HG03139 (cell line): ENCODE data around the gene APOBEC3B.
A peak's percentile ranks its signal among the peaks of the same experiment; 100 is the strongest.
"Not testable (repeated sequence)": the region's sequence is repeated elsewhere in the genome, so short reads cannot be mapped to it uniquely, and the experiment has no call there.

Source experiments
- ATAC-seq: cut with Tn5 transposase; IDR thresholded peaks from one replicate; pipeline ENCODE4 v1.9.1; 2021; ENCODE audit not compliant: unreplicated experiment

The APOBEC3B gene

DNA sequence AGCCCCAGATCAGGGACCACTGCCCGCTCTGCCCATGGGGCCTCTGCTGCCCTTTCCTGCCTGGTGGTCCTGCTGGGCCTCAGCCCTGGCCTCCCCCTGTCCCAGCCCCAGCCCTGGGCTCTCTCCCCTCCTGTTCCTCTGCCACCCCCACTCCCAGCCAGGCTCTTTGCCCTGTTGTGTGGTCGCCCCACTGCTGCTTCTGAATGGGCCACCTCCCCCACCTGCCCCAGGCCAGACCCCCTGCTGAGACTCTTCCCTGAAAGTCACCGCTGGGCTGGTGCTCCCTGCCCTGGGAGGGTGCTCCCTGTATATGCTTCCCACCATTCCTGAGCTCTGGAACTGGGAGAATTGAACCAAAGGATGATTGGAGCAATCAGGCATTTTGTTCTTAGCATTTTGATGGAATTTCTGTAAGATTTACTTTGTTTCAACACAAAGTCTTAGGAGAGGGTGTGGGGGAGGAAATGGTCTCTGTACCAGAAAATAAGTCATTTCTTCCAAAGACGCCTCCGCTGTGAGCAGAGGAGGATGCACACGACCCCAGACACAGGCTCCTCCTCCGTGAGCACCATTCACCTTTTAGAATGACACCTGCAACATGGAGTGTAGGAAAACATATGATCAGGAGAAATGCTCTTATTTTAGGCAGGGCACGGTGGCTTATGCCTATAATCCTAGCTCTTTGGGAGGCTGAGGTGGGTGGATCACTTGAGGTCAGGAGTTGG, 5.2 kb downstream of the APOBEC3B start:
- ATAC-seq: no peak

DNA sequence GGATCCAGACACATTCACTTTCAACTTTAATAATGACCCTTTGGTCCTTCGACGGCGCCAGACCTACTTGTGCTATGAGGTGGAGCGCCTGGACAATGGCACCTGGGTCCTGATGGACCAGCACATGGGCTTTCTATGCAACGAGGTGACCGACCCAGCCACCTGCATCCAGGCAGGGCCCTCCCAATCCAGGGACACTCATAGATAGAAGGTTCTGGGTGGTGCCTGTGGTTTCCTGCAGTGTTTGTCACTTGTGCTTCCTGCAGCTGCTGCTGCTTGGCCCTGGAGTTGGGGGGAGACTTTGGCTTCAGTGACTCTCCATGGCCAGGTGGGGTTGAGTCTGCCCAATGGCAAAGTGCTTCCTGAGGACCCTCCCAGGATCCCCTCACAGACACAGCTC, 7.3 kb downstream of the APOBEC3B start:
- ATAC-seq: no peak

DNA sequence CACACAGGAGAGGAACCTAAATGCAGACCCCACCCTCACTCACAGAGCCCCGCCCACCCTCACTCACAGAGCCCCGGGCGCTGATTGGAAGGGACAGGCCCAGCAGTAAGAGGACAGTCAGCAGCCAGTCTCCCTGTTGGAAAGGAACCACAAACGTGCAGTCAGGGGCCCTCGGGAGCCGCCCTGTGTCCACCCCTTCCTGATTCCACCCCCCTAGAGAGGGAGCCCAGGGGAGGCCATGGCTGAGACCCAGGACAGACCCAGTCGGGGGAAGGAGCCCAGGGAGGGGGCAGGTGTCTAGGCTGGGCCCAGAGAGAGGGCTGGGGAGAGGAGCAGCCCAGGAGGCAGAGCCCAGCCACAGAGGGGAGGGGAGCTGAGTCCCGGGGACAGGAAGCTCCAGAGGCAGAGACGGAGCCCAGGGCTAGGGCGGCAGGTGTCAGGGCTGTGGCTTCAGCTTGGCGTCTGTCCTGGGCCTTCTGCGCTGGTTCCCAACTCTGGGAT, 10.8 kb downstream of the APOBEC3B start:
- not testable (repeated sequence) for ATAC-seq

DNA sequence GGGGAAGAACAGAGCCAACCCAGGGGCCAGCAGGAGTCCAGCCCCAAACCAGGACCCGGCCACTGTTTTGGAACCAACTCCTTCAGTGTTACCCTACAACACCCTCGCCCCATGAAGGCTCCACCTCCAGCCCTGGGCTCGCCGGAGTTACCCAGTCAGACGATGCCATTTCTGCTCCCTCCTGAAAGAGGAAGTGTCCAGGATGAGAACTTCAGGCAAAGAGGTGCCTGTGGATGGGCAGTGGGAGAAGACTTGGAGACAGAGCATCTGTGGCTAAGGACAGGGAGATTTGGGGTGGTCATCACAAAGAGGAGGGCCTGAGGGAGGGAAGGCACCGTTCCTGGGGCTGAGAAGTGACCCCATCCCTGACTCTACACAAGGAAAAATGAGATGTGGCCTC, 14.0 kb downstream of the APOBEC3B start:
- ATAC-seq: no peak

DNA sequence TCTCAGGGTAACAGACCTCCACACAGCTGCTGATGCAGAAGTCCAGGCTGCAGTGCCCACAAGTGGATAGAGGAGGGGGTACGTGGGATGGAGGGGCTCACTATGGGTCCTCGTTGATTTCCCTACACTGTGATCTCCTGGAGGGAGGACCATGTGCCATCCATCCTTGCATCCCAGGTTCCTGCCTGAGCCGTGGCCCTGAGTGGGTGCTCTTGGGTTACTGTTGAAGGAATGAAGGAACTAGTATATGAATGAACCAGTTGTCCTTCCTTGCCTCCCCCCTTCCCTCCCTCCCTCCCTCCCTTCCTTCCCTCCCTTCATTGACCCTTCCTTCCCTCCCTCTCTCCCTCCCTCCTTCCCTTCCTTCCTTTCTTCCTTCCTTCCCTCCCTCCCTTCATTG, 15.4 kb downstream of the APOBEC3B start:
- no peak for ATAC-seq

DNA sequence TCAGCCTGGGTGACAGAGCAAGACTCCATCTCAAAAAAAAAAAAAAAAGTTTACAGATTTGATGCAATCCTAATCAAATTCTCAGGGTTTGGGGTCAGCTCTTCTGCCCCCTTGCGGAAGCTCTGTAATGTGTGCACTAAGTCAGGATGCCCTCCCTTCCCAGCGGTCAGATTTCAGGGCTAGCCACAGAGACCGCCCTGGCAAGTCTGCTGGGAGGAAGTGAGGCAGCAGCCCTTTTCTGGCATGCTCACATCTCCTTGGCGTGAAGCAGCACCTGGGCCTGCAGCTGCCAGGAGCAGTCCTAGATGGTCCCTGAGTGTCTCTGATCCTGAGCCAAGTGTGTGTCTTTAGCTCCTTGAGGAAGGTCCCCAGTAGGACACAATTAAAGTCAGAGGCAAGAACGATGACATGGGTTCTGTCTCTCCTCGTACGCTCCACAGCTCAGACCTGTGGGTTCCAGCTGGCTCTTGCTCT, 21.1 kb downstream of the APOBEC3B start:
- no peak for ATAC-seq

DNA sequence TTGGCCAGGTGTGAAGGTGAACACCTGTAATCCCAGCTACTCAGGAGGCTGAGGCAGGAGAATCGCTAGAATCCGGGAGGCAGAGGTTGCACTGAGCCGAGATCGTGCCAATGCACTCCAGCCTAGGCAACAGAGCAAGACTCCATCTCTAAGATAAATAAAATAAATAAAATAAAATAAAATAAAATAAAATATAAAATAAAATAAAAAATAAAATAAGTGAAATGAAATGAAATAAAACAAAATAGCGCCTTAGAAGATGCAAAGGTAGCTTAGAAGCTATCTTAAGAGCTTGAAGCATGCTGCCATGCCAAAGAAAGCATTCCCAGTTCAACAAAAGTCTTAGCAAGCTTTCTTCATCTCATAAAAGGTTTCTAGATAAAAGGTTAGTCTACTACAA, 25.0 kb downstream of the APOBEC3B start:
- ATAC-seq: no peak

DNA sequence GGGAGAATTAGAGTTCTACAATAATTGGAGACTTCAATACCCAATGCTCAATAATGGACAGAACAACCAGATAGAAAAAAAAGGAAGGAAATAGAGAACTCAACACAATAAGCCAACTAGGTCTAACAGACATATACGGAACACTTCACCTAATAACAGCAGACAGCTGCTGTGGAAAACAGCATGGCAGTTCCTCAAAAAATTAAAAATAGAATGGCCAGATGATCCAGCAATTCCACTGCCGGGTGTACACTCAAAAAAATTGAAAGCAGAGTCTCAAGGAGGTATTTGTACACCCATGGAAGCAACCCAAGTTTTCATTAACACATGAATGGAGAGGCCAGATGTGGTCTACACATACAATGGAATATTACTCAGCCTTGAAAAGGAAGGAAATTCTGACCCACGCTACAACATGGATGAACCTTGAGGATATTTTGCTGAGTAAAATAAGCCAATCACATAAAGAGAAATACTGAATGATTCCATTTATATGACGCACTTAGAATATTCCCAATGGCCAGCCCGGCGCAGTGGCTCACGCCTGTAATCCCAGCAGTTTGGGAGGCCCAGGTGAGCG, 26.2 kb downstream of the APOBEC3B start:
- ATAC-seq: not testable (repeated sequence)

DNA sequence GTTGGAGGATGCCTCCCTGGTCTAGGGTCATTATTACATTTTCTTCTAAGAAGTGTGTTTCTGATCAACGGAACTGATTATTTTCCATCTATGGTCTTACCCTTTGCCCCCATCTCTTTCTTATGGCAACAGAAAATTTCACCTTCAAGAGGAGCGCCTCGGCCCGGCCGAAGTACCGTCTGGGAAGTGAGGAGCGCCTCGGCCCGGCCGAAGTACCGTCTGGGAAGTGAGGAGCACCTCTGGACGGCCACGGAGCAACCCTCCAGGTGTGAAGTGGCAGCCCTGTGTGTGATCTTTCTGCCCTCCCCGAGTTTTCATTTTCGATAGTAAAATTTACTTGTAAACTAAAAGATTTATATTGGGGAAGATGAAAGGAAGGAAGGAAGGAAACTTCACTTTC, 28.8 kb downstream of the APOBEC3B start:
- no peak for ATAC-seq

DNA sequence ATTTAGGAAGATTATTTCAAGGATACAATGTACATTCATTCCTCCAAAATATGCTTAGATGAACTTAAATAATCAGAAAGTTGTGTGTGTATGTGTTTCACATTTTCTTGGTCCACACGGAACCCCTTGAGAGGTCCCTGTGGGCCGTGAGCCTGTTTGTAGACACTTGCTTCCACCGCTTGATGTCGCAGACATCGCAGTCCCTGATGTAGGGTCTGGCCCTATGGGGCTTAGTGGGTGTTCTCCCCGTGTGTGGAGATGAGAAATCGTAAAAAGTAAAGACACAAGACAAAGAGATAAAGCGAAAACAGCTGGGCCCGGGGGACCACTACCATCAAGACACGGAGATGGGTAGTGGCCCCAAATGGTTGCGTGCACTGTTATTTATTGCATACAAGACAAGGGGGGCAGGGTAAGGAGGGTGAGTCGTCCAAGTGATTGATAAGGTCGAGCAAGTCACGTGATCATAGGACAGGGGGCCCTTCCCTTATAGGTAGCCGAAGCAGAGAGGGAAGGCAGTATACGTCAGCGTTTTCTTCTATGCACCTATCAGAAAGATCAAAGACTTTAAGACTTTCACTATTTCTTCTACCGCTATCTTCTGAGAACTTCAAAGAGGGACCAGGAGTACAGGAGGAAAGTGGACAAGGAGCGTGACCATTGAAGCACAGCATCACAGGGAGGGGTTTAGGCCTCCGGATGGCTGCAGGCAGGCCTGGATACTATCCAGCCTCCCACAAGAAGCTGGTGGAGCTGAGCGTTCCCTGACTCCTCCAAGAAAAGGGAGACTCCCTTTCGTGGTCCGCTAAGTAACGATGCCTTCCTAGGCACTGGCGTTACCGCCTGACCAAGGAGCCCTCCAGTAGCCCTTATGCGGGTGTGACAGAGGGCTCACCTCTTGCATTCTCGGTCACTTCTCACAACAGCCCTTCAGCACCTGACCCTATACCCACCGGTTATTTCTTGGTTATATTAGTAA, 30.7 kb downstream of the APOBEC3B start:
- no peak for ATAC-seq

DNA sequence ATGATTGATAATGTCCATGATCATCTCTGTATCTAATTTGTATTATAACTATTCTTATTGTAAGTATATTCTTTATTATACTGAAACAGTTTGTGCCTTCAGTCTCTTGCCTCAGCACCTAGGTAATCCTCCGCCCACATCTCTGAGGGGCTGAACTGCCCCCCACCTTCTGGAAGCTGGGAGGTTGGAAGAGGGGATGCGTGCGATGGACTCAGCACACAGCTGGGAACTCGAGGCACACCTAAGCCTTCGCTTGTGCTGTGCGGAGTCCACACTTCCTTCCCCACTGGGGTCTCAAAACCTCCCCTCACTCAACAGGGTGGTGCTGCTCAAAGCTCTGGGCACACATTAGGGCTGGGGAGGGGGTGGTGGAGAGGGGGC, 31.4 kb downstream of the APOBEC3B start:
- ATAC-seq: not testable (repeated sequence)

DNA sequence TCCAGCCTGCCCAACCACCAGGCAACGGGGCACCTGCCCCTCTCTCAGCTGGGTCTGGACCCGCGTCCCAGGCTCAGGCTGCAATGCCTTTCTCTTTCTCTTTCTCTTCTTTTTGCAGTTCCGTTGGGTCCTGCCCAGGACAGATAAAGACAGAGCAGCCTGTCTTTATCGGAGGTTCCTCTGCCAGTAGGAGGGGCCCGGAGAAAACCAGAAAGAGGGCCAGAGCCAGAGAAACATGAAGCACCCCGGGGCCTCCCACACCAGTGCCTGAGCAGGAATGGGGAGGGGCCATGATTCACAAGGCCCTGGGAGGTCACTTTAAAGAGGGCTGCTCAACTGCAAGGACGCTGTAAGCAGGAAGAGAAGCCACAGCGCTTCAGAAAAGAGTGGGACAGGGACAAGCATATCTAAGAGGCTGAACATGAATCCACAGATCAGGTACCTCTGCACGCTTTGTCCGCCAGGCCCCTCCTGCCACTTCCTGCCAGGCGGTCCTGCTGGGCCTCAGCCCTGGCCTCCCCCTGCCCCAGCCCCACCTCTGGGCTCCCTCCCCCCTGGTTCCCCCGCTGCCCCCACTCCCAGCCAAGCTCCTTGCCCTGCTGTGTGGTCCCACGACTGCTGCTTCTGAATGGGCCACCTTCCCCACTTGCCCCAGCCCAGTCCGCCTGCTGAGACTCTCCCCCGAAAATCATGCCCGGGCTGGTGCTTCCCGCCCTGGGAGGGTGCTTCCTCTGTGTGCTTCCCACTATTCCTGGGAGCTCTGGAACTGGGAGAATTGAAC, 32.0 kb downstream of the APOBEC3B start, which contains the start of gene APOBEC3C:
TSS of gene APOBEC3C (plus strand) at position 316 of the 781 bp plus-strand sequence. CDS start at position 422, 106 bp downstream.
- ATAC-seq: peak; percentile 82

DNA sequence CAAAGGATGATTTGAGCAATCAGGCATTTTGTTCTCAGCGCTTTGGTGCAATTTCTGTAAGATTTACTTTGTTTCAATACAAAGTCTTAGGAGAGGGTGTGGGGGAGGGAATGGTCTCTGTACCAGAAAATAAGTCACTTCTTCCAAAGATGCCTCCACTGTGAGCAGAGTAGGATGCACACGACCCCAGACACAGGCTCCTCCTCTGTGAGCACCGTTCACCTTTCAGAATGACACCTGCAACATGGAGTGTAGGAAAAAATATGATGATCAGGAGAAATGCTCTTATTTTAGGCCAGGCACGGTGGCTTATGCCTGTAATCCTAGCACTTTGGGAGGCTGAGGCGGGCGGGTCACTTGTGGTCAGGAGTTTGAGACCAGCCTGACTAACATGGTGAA, 32.6 kb downstream of the APOBEC3B start:
- not testable (repeated sequence) for ATAC-seq

DNA sequence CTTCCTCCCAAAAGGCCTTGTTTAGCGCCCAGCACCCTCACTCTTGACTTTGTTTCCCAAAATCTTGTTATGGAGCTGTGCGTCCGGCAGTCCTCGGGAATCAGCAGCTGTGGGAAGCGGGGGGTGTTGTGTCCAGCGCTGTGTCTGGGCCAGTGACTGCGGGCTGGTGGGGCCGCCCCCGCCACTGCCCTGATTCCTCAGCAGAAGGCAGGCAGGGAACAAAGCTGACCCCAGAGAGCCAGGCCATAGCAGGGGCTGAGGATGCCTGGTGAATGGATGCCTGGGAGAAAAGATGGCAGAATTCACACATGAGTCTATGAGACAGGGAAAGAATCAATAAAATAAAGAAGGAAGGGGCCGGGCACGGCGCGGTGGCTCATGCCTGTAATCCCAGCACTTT, 34.4 kb downstream of the APOBEC3B start:
- ATAC-seq: no peak

DNA sequence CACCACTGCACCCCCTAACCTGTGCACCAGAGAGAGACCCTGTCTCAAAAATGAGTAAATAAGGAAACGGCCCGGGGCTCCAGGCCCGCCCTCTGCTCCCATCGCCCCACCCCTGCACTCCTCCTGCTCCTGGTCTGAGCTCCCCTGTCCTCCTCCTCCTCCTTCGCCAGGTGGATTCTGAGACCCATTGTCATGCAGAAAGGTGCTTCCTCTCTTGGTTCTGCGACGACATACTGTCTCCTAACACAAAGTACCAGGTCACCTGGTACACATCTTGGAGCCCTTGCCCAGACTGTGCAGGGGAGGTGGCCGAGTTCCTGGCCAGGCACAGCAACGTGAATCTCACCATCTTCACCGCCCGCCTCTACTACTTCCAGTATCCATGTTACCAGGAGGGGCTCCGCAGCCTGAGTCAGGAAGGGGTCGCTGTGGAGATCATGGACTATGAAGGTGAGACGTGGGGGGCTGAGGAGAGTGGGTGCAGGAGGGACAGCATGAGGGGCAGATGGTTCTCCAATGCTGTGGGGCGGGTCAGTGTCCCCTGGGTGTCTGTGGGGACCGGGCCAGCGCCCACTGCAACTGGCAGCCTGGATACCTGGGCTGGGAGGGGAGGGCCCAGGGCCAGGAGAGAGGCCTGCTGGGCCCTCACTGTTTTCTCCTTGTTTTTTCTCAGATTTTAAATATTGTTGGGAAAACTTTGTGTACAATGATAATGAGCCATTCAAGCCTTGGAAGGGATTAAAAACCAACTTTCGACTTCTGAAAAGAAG, 35.6 kb downstream of the APOBEC3B start:
- no peak for ATAC-seq

DNA sequence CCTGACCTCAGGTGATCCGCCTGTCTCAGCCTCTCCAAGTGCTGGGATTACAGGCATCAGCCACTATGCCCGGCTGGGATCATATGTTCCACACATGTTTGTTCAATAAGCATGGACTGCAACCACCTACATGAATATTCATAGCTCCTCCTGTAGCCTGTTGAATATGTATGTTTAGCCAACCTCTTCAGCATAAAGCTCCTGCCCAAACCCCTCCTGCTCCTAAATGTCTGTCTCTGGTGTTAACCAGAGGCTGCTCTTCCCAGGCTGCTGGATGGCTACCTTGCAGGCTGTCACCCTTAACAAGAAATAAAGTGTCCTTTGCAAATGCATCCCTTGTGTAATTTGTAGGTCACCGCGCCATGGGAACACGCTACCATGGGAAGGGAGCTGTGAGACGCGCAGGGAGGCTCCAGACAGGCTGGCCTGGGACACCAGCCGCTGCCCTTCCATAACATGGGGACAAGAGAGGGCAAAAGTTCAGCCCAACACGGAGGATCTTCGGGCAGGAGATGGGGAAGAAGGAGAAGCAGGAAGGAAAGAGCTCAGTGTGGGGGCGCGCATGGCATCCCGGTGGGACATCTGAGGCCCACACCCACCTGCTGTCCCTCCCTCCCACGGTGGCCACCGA, 38.0 kb downstream of the APOBEC3B start:
- ATAC-seq: peak; percentile 4

DNA sequence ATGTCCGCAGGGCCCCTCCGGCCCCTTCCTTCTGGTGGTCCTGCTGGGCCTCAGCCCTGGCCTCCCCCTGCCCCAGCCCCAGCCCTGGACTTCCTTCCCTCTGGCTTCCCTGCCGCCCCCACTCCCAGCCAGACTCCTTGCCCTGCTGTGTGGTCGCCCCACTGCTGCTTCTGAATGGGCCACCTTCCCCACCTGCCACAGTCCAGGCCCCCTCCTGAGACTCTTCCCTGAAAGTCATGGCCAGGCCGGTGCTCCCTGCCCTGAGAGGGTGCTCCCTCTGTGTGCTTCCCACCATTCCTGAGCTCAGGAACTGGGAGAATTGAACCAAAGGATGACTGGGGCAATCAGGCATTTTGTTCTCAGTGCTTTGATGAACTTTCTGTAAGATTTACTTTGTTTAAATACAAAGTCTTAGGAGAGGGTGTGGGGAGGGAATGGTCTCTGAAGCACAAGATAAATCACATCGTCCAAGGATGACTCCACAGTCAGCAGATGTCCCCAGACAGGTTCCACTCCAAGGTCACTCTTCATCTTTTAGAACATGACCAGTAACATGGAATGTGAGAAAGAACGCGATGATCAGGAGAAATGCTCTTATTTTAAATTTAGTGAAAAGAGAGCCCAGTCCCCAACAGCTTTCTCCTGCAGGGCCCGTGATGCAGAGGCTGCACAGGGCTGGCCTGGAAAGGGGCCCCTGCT, 39.6 kb downstream of the APOBEC3B start:
- no peak for ATAC-seq

DNA sequence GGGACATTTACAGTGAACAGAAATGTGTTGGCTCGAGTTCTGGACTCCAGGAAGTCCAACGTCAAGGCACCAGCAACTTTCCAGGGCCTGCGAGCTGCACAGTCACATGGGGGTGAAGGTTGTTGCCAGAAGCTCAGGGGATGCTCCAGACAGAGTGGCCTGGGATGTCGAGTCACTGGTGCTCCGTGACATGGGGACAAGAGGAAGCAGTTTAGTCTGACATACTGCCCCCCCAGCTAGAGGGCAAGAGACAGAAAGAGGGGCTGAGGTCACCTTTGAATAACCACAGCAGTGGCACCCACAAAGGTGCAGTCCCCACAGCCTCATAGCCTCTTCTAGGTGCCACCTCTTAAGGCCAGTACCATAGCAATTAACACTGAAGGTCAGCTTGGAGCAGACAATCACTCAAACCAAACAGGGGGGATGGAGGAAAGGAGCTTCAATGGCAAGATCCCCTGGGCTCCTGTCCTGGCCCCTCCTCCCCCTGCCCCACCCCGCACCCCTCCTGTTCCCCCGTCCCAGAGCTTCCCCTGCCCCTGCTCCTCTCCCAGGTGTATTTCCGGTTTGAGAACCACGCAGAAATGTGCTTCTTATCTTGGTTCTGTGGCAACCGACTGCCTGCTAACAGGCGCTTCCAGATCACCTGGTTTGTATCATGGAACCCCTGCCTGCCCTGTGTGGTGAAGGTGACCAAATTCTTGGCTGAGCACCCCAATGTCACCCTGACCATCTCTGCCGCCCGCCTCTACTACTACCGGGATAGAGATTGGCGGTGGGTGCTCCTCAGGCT, 42.6 kb downstream of the APOBEC3B start:
- no peak for ATAC-seq
